ENCODE data around the gene RAPGEF4.

- TF ChIP-seq, protein P1, sequence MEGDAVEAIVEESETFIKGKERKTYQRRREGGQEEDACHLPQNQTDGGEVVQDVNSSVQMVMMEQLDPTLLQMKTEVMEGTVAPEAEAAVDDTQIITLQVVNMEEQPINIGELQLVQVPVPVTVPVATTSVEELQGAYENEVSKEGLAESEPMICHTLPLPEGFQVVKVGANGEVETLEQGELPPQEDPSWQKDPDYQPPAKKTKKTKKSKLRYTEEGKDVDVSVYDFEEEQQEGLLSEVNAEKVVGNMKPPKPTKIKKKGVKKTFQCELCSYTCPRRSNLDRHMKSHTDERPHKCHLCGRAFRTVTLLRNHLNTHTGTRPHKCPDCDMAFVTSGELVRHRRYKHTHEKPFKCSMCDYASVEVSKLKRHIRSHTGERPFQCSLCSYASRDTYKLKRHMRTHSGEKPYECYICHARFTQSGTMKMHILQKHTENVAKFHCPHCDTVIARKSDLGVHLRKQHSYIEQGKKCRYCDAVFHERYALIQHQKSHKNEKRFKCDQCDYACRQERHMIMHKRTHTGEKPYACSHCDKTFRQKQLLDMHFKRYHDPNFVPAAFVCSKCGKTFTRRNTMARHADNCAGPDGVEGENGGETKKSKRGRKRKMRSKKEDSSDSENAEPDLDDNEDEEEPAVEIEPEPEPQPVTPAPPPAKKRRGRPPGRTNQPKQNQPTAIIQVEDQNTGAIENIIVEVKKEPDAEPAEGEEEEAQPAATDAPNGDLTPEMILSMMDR (IDR thresholded peaks at IDR 0.05), result no peak
- TF ChIP-seq POLR2A (IDR thresholded peaks at IDR 0.05), result no peak
Observed at GRCh38 chr2:173059292-173059691, 323.6 kb downstream of the RAPGEF4 start.
